Psoas muscle (tissue), 8 donors: ENCODE measurements around the gene OAS3. TPM values are rescaled to one million over a fixed set of nuclear protein-coding genes. Genes with fewer than 3 reads are reported as not detected.

Experiments used
- ATAC-seq, 4 donors: fragments of 200-7000 bp; cut with Tn5 transposase; one replicate each; pipeline ENCODE4 v1.9.1; 2020; ENCODE audit warnings: moderate library complexity in 3 of 4, mild to moderate bottlenecking in 2 of 4
- DNase-seq, 2 donors: peaks; one replicate each; pipeline ENCODE4 v3.0.0-alpha.2; 2020
- H3K27ac ChIP-seq: fragments of 200-600 bp; one replicate; pipeline ENCODE4 v1.8.0; 2022
- H3K27me3 ChIP-seq, 3 donors: fragments of 200-600 bp in 1 of 3; one replicate each; pipeline versions ENCODE4 v1.6.1 to v1.8.0; 2013 to 2022; ENCODE audit warnings: low read length in 2 of 3, mild to moderate bottlenecking in 2 of 3, moderate library complexity in 1 of 3; ENCODE audit not compliant: insufficient read depth in 3 of 3
- H3K36me3 ChIP-seq, 2 donors: fragments of 200-600 bp in 1 of 2; one replicate each; pipeline versions ENCODE4 v1.6.1 to v1.8.0; 2013 to 2022; ENCODE audit warnings: low read depth in 1 of 2, mild to moderate bottlenecking in 1 of 2, moderate library complexity in 1 of 2; ENCODE audit not compliant: insufficient read depth in 1 of 2
- H3K4me1 ChIP-seq: fragments of 200-600 bp; one replicate; pipeline ENCODE4 v1.8.0; 2022
- H3K4me3 ChIP-seq: fragments of 200-600 bp; one replicate; pipeline ENCODE4 v1.8.0; 2022; ENCODE audit warnings: mild to moderate bottlenecking
- H3K9me3 ChIP-seq: fragments of 200-600 bp; one replicate; pipeline ENCODE4 v1.8.0; 2022
- CTCF ChIP-seq: fragments of 200-600 bp; IDR thresholded peaks from one replicate; pipeline ENCODE4 v1.8.0; 2022; ENCODE audit warnings: antibody characterized with exemption
- WGBS, 3 donors: extraction: QIAGEN DNeasy Blood & Tissue Kit; methylation state at CpG; one replicate each; pipeline versions ENCODE4 v1.1.6 to v1.1.7; 2013; 5-methylcytosine and 5-hydroxymethylcytosine counted together
- intact Hi-C, 2 donors: fragments of 100-400 bp; cut with DNase I; formaldehyde crosslinking; loops; one replicate each; pipeline versions ENCODE4 v1.11.0 to v1.14.2; 2022
- polyA plus RNA-seq, 3 donors: library from polyadenylated mRNA; stranded (reverse); fragments of 200-250 nt; gene quantifications; one replicate each; pipeline ENCODE4 v1.2.3, GENCODE V29; 2013
- total RNA-seq, 4 donors: library from RNA; stranded (reverse); fragmentation: NEBNext Ultra II Directional in 2 of 4; extraction: Animal tissue kit (Norgen Biotek cat#: 25700) in 2 of 4; gene quantifications; one replicate each; pipeline versions ENCODE4 v1.2.1 to v1.2.4, GENCODE V29; 2021 to 2023
- donor health status: healthy with polysubstance abuse.
- donor health status: DM: no; HTN: no; CAD: no; lungs with moderate emphysema.
- donor health status: Bipolar disorder and iron deficiency.
- donor health status: healthy.
- donor health status: DM: yes; HTN: yes; CAD: no.
- donor health status: DM: no; HTN: no; CAD: no.
- donor health status: DM: no; HTN: no; CAD: no.
- donor health status: DM: yes; HTN: yes; CAD: no.

Gene OAS3
- total and polyA plus RNA-seq, 7 donors, result 1.1 to 6.7 (median 1.7) TPM

- 55 to 66% (median 63%) methylated on average over 2 of the region's 2 CpGs for WGBS, 3 donors
- intact Hi-C loops, result no loop called here
Measured at GRCh38 chr12:113010701-113011100, 72.4 kb downstream of the OAS3 start.

GRCh38 chr12:113014565-113014964 lies 76.3 kb downstream of the OAS3 start:
- Histone ChIP-seq H3K36me3 (no peaks in the 10 kb centered on the region), H3K27me3 (peaks cover 0 to 5% (median 0%) of the 10 kb centered on the region in 3 donors), H3K9me3 (peaks cover 3% of the 10 kb centered on the region), H3K4me1 (no peaks in the 10 kb centered on the region), H3K27ac (no peak overlapping the region), H3K4me3 (no peak overlapping the region)
- DNase-seq (no peak), ATAC-seq (no peak)
- intact Hi-C loops, result no loop called here
- 26 to 39% (median 26%) methylated on average over 9 of the region's 9 CpGs for WGBS, 3 donors
- TF ChIP-seq CTCF, result no peak

More at GRCh38 chr12:113010701-113011100, 72.4 kb downstream of the OAS3 start:
- TF ChIP-seq CTCF, result no peak
- Histone ChIP-seq H3K9me3 (peaks cover 3% of the 10 kb centered on the region), H3K4me3 (no peak overlapping the region), H3K36me3 (no peaks in the 10 kb centered on the region), H3K27ac (no peak overlapping the region), H3K4me1 (no peaks in the 10 kb centered on the region), H3K27me3 (no peaks in the 10 kb centered on the region)
- ATAC-seq (no peak), DNase-seq (no peak)

GRCh38 chr12:113016796-113017195 lies 78.5 kb downstream of the OAS3 start:
- no peak for ATAC-seq
- intact Hi-C loops, result no loop called here
- Histone ChIP-seq H3K9me3 (peaks cover under 1% of the 10 kb centered on the region), H3K4me1 (no peaks in the 10 kb centered on the region), H3K27ac (no peak overlapping the region), H3K4me3 (no peak overlapping the region), H3K27me3 (peaks cover 0 to 9% (median 0%) of the 10 kb centered on the region in 3 donors), H3K36me3 (no peaks in the 10 kb centered on the region)
- 47 to 52% (median 48%) methylated on average over 5 of the region's 5 CpGs for WGBS, 3 donors
- DNase-seq, result no peak
- TF ChIP-seq CTCF, result no peak

GRCh38 chr12:113019025-113019424 lies 80.8 kb downstream of the OAS3 start:
- Histone ChIP-seq H3K27ac (no peak overlapping the region), H3K4me1 (no peaks in the 10 kb centered on the region), H3K36me3 (no peaks in the 10 kb centered on the region), H3K27me3 (peaks cover 0 to 14% (median 0%) of the 10 kb centered on the region in 3 donors), H3K4me3 (no peak overlapping the region), H3K9me3 (no peaks in the 10 kb centered on the region)
- no peak for DNase-seq
- WGBS, 3 donors, result 10 to 22% (median 17%) methylated on average over 4 of the region's 4 CpGs
- TF ChIP-seq CTCF, result no peak
- no peak for ATAC-seq
- intact Hi-C loops, result no loop called here

GRCh38 chr12:113021500-113021899 lies 83.2 kb downstream of the OAS3 start:
- 86 to 92% (median 91%) methylated on average over 1 of the region's 1 CpG for WGBS, 3 donors
- intact Hi-C loops, result no loop called here

More at GRCh38 chr12:113021500-113021899, 83.2 kb downstream of the OAS3 start:
- TF ChIP-seq CTCF, result no peak
- no peaks in the 10 kb centered on the region for H3K4me1 ChIP-seq
- peaks cover 0 to 14% (median 0%) of the 10 kb centered on the region in 3 donors for H3K27me3 ChIP-seq
- H3K9me3 ChIP-seq, result no peaks in the 10 kb centered on the region
- DNase-seq, result no peak
- H3K4me3 ChIP-seq, result no peak overlapping the region
- H3K27ac ChIP-seq, result no peak overlapping the region
- H3K36me3 ChIP-seq, result no peaks in the 10 kb centered on the region
- ATAC-seq, result no peak
